ENCODE results near the gene UBE3C. TPM values are rescaled to one million over a fixed set of nuclear protein-coding genes. Genes with fewer than 3 reads are reported as not detected.
"Not testable (repeated sequence)": the region's sequence is repeated elsewhere in the genome, so short reads cannot be mapped to it uniquely, and the experiment has no call there.

Gene UBE3C
- total RNA-seq, 4 donors from 2014 or later, result 50.3 to 75.0 (median 64.0) TPM

DNA sequence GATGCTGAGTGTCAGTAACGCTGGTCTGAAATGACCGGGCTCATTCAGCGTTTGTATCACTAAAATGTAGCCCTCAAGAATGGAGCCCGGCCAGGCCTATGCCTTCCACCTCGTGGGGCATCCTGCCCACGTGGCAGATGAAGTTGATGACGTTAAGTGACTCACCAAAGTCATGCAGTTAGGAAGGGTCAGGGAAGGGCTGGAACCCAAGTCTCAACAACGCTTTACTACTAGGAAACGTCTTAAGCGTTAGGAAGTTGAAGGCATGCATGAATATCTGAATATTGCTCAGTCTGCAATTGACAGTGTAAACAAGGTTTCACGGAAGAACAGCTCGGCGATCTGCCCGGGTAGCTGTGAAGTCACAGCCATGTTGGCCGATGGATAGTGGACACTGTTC lies 14.0 kb upstream of the UBE3C start:
- Histone ChIP-seq H3K27ac (no peak overlapping the region), H3K27me3 (no peaks in the 10 kb centered on the region), H3K4me1 (no peaks in the 10 kb centered on the region), H3K9me3 (no peaks in the 10 kb centered on the region), H3K36me3 (no peaks in the 10 kb centered on the region), H3K4me3 (replicated peaks in 1 of 3) (no peak overlapping the region)
- DNase-seq, result peak in 1 of 2 donors; percentile 31
- TF ChIP-seq, protein P1, sequence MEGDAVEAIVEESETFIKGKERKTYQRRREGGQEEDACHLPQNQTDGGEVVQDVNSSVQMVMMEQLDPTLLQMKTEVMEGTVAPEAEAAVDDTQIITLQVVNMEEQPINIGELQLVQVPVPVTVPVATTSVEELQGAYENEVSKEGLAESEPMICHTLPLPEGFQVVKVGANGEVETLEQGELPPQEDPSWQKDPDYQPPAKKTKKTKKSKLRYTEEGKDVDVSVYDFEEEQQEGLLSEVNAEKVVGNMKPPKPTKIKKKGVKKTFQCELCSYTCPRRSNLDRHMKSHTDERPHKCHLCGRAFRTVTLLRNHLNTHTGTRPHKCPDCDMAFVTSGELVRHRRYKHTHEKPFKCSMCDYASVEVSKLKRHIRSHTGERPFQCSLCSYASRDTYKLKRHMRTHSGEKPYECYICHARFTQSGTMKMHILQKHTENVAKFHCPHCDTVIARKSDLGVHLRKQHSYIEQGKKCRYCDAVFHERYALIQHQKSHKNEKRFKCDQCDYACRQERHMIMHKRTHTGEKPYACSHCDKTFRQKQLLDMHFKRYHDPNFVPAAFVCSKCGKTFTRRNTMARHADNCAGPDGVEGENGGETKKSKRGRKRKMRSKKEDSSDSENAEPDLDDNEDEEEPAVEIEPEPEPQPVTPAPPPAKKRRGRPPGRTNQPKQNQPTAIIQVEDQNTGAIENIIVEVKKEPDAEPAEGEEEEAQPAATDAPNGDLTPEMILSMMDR (IDR thresholded peaks at IDR 0.05), result no peak
- TF ChIP-seq POLR2A (IDR thresholded peaks at IDR 0.05), result no peak
- intact Hi-C loops (cut with DNase I), result no loop called here
- 72 to 82% methylated on average over 15 of the region's 15 CpGs for WGBS, 2 donors

DNA sequence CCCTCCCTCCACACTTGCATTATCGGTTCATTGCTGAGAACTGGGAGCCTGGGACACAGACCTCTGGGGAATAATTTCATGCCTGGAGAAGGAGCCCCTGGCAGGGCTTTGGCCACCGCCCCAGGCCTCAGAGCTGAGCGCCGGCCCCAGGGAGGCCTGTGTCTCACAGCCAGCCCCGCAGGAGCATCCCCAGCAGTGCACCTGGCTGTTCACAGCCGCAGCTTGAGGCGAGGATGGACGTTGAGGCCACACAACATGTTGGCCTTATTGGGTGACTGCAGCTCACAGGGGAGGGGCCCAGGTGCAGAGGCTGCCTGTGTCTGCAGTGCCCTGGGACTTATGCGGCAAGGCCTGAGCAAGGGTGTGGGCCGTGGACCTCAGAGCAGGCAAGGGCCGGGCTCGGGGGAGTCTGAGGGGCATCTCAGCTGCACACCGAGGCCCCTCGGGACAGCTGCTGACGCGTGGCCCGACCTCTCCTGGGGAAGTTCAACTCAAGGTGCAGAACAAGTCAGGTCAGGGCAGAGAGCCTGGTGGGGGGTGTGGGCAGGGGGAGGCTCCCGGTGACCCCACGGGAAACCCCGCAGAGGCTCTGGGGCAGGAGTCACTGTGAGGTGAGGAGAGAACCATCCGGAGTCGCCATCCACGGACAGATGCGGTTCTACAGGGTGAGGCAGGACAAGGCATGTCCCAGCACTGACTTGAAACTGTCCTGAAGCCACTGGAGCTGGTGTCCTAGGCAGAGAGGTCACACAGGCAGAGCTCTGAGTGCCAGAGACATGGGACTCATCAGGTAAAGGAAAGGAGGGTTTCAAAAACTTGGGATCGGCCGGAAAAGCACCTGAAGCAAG lies 13.1 kb upstream of the UBE3C start:
- WGBS, 2 donors, result 80 to 83% methylated on average over 7 to 24 of the region's 26 CpGs
- H3K9me3 ChIP-seq, result no peaks in the 10 kb centered on the region
- TF ChIP-seq, protein P1 (IDR thresholded peaks at IDR 0.05), result no peak
- TF ChIP-seq POLR2A (IDR thresholded peaks at IDR 0.05), result no peak
- no peak for DNase-seq
- H3K4me1 ChIP-seq, result no peaks in the 10 kb centered on the region
- no peak overlapping the region for H3K4me3 ChIP-seq (replicated peaks in 1 of 3)
- H3K27me3 ChIP-seq, result no peaks in the 10 kb centered on the region
- no peak overlapping the region for H3K27ac ChIP-seq
- H3K36me3 ChIP-seq, result no peaks in the 10 kb centered on the region
- intact Hi-C loops (cut with DNase I), result no loop called here

DNA sequence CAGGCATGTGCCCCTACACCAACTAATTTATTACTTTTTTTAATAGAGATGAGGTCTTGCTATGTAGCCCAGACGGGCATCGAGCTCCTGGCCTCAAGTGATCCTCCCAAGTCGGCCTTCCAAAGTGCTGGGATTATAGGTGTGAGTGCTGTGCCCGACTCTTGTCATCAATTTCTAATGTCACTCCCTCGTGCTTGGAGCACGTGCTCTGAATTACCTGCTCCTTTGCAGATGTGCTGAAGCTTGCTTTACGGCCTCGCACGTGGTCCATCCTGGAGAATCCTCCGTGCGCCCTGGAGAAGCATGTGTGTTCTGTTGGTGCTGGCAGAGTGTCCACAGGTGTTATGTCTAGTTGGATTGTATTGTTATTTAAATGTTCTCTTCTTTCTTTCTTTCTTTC lies 11.8 kb upstream of the UBE3C start:
- no peak overlapping the region for H3K27ac ChIP-seq
- TF ChIP-seq, protein P1 (IDR thresholded peaks at IDR 0.05), result no peak
- no peak for TF ChIP-seq POLR2A (IDR thresholded peaks at IDR 0.05)
- no peaks in the 10 kb centered on the region for H3K4me1 ChIP-seq
- intact Hi-C loops (cut with DNase I), result no loop called here
- DNase-seq, result no peak
- H3K9me3 ChIP-seq, result no peaks in the 10 kb centered on the region
- no peak overlapping the region for H3K4me3 ChIP-seq (replicated peaks in 1 of 3)
- WGBS, 2 donors, result 88 to 90% methylated on average over 11 of the region's 11 CpGs
- H3K36me3 ChIP-seq, result no peaks in the 10 kb centered on the region
- H3K27me3 ChIP-seq, result no peaks in the 10 kb centered on the region

DNA sequence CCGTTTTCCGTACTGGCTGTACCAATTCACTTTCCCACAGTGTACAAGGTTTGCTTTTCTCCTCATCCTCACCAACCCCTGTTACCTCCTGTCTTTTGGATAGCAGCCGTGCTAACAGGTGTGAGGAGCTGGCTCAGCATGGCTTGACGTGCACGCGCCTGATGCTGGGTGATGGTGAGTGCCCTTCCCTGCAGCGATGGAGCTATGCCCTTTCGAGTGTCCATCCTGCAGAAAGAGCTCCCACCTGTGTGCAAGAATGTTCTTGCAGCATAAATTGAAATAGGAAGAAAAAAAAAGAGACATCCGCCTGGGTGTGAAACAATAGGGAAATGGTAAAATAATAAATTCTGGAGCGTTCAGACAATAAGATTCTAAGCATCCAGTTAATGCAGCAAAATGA lies 9.5 kb upstream of the UBE3C start:
- Histone ChIP-seq H3K4me3 (replicated peaks in 1 of 3) (no peak overlapping the region), H3K27me3 (no peaks in the 10 kb centered on the region), H3K27ac (no peak overlapping the region), H3K36me3 (no peaks in the 10 kb centered on the region), H3K9me3 (no peaks in the 10 kb centered on the region), H3K4me1 (no peaks in the 10 kb centered on the region)
- WGBS, 2 donors, result 71 to 79% methylated on average over 10 of the region's 10 CpGs
- no peak for DNase-seq
- TF ChIP-seq, protein P1 (IDR thresholded peaks at IDR 0.05), result no peak
- no peak for TF ChIP-seq POLR2A (IDR thresholded peaks at IDR 0.05)
- intact Hi-C loops (cut with DNase I), result no loop called here

DNA sequence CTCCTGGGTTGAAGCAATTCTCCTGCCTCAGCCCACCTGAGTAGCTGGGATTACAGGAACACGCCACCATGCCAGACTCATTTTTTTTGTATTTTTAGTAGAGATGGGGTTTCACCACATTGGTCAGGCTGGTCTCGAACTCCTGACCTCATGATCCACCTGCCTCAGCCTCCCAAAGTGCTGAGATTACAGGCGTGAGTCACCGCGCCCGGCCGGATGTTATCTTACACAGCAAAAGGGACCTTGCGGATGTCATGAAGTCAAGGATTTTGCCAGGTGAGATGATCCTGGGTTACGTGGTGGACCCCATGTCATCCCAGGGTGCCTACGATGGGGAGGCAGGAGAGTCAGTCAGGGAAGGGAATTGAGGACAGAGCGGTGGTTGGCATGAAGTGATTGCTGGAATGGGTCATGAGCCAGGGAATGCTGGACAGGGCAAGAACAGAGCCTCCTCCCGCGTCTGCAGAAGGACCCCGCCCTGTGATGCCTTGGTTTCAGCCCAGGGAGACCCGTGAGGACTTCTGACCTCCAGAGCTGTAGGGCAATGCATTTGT lies 8.7 kb upstream of the UBE3C start:
- H3K4me3 ChIP-seq (replicated peaks in 1 of 3), result no peak overlapping the region
- TF ChIP-seq, protein P1 (IDR thresholded peaks at IDR 0.05), result no peak
- TF ChIP-seq POLR2A (IDR thresholded peaks at IDR 0.05), result no peak
- H3K36me3 ChIP-seq, result no peaks in the 10 kb centered on the region
- H3K9me3 ChIP-seq, result no peaks in the 10 kb centered on the region
- no peaks in the 10 kb centered on the region for H3K4me1 ChIP-seq
- DNase-seq, result no peak
- intact Hi-C loops (cut with DNase I), result no loop called here
- H3K27me3 ChIP-seq, result no peaks in the 10 kb centered on the region
- H3K27ac ChIP-seq, result no peak overlapping the region
- 79 to 83% methylated on average over 15 of the region's 15 CpGs for WGBS, 2 donors

DNA sequence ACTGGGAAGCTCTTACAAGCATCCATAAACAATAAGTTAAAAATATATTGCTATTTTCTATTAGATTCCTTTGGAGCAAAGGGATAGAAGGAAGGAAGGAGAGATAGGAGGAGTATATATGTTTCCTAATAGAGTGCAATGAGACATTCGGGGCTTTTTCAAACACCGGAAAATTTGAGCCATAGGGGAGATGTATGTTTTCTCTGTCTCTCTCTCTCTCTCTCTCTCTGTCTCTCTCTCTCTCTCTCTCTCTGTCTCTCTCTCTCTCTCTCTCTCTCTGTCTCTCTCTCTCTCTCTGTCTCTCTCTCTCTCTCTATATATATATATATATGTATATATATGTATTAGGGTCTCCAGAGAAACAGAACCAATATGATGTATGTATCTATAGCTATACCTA lies 7.9 kb upstream of the UBE3C start:
- H3K27ac ChIP-seq; H3K9me3 ChIP-seq; H3K27me3 ChIP-seq; H3K4me1 ChIP-seq; H3K4me3 ChIP-seq (replicated peaks in 1 of 3); intact Hi-C loops (cut with DNase I); DNase-seq; H3K36me3 ChIP-seq: not testable (repeated sequence)
- 82 to 83% methylated on average over 2 of the region's 2 CpGs for WGBS, 2 donors
